ENCODE results near the gene GRAMD2B. TPM values are rescaled to one million over a fixed set of nuclear protein-coding genes. Genes with fewer than 3 reads are reported as not detected.

Gene GRAMD2B
- total RNA-seq, 1 experiment from 2014 or later = 6.7 TPM

DNA sequence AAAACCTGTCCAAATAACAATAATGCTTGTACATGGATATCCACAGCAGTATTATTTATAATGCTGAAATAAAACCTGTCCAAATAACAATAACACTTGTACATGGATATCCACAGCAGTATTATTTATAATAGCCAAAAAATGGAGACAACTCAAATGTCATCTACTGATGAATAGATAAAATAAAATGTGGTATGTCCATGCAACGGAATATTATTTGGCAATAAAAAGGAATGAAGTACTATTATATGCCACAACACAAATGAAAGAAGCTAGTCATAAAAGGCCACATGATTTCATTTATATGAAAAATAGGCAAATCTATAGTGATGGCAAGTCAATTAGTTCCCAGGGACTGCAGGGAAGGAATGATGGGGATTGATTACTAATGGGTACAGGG is 31.8 kb upstream of the GRAMD2B start:
- no peaks in the 10 kb centered on the region for H3K27me3 ChIP-seq (ENCODE audit: insufficient read depth, low read length)
- H3K27ac ChIP-seq (ENCODE audit: insufficient read length, low read depth, low read length) = no peak overlapping the region
- H3T11ph ChIP-seq (ENCODE audit: low read length) = no peak overlapping the region
- no peaks in the 10 kb centered on the region for H3K9me3 ChIP-seq (ENCODE audit: control insufficient read depth, low read depth, low read length)
- no peaks in the 10 kb centered on the region for H3K23me2 ChIP-seq (ENCODE audit: insufficient read length, low read depth, low read length, poor library complexity, severe bottlenecking)
- peaks cover 6 to 7% of the 10 kb centered on the region in 2 experiments for H3K4me1 Mint-ChIP-seq
- no peak overlapping the region for H3K9ac ChIP-seq (ENCODE audit: extremely low read depth, insufficient read length, low read length)
- H2BK20ac ChIP-seq (ENCODE audit: low read depth, low read length, poor library complexity, severe bottlenecking) = no peak overlapping the region
- no peak overlapping the region for H2AK5ac ChIP-seq (ENCODE audit: insufficient read length, low read length)
- no peak overlapping the region for H3K56ac ChIP-seq (ENCODE audit: insufficient read length, low read depth, low read length)
- H2AFZ ChIP-seq (ENCODE audit: low read length) = no peak overlapping the region
- no peak overlapping the region for H3K27ac Mint-ChIP-seq
- H3K4ac ChIP-seq (ENCODE audit: low read depth, low read length) = no peak overlapping the region
- H4K91ac ChIP-seq (ENCODE audit: insufficient read length, low read depth, low read length) = no peak overlapping the region
- no peak for DNase-seq
- no peak overlapping the region for H3K4me2 ChIP-seq (ENCODE audit: insufficient read depth, insufficient read length, low read length)
- H2BK120ac ChIP-seq (ENCODE audit: low read depth, low read length, poor library complexity, severe bottlenecking) = no peak overlapping the region
- H3K9me3 Mint-ChIP-seq = peaks cover 5 to 6% of the 10 kb centered on the region in 2 experiments; a peak in 3 of 5 replicates
- no peak overlapping the region for H4K8ac ChIP-seq (replicated peaks; ENCODE audit: insufficient read length, low read depth, low read length)
- no peaks in the 10 kb centered on the region for H3K27me3 Mint-ChIP-seq (ENCODE audit: low read depth)
- H2BK12ac ChIP-seq (ENCODE audit: insufficient read length, low read depth, low read length) = no peak overlapping the region
- no peaks in the 10 kb centered on the region for H4K20me1 ChIP-seq (ENCODE audit: control insufficient read depth, insufficient read depth, insufficient read length)
- no peak overlapping the region for H2BK15ac ChIP-seq (ENCODE audit: low read depth, low read length)
- no peaks in the 10 kb centered on the region for H3K79me2 ChIP-seq (ENCODE audit: insufficient read depth, low read length)
- no peaks in the 10 kb centered on the region for H3K79me1 ChIP-seq (ENCODE audit: insufficient read depth, low read depth, low read length, poor library complexity, severe bottlenecking)
- H3K14ac ChIP-seq (ENCODE audit: insufficient read depth, low read length) = no peak overlapping the region
- no CpG with 5 or more reads among the region's 1 CpG for WGBS (ENCODE audit: extremely low coverage, insufficient read length, low lambda C conversion rate)
- peaks cover 2 to 3% (median 2%) of the 10 kb centered on the region in 3 experiments; a peak in 2 of 7 replicates for H3K36me3 Mint-ChIP-seq (ENCODE audit: insufficient read depth in 1 of 3, low read depth in 3 of 3)
- no peak overlapping the region for H4K5ac ChIP-seq (ENCODE audit: insufficient read length, low read depth, low read length)
- no peak overlapping the region for H3K23ac ChIP-seq (ENCODE audit: insufficient read length, low read depth, low read length)
- no peak overlapping the region for H3K18ac ChIP-seq (ENCODE audit: insufficient read length, low read depth, low read length)
- TF ChIP-seq, protein P1, sequence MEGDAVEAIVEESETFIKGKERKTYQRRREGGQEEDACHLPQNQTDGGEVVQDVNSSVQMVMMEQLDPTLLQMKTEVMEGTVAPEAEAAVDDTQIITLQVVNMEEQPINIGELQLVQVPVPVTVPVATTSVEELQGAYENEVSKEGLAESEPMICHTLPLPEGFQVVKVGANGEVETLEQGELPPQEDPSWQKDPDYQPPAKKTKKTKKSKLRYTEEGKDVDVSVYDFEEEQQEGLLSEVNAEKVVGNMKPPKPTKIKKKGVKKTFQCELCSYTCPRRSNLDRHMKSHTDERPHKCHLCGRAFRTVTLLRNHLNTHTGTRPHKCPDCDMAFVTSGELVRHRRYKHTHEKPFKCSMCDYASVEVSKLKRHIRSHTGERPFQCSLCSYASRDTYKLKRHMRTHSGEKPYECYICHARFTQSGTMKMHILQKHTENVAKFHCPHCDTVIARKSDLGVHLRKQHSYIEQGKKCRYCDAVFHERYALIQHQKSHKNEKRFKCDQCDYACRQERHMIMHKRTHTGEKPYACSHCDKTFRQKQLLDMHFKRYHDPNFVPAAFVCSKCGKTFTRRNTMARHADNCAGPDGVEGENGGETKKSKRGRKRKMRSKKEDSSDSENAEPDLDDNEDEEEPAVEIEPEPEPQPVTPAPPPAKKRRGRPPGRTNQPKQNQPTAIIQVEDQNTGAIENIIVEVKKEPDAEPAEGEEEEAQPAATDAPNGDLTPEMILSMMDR (conservative IDR thresholded peaks at IDR 0.05) = no peak
- no peak overlapping the region for H3K4me3 Mint-ChIP-seq
- H3K4me1 ChIP-seq (ENCODE audit: insufficient read depth, low read length) = no peaks in the 10 kb centered on the region
- no peak overlapping the region for H2BK5ac ChIP-seq (ENCODE audit: insufficient read length, low read length)
